ENCODE measurements around the gene CNTRL.

GRCh38 chr9:121150188-121150587 is 75.4 kb downstream of the CNTRL start:
- TF ChIP-seq POLR2AphosphoS5 (IDR thresholded peaks at IDR 0.05; ENCODE audit: low read depth, low read length) (no peak), TAF1 (IDR thresholded peaks at IDR 0.05; ENCODE audit: borderline replicate concordance, insufficient read depth, low read length) (no peak), SIN3A (IDR thresholded peaks at IDR 0.05; ENCODE audit: borderline replicate concordance, insufficient read depth, low read length) (no peak), REST (IDR thresholded peaks at IDR 0.05; ENCODE audit: insufficient read depth in 1 of 2, low read depth in 2 of 2, low read length in 2 of 2) (no peak)
